ENCODE data around the gene HTD2.

DNA sequence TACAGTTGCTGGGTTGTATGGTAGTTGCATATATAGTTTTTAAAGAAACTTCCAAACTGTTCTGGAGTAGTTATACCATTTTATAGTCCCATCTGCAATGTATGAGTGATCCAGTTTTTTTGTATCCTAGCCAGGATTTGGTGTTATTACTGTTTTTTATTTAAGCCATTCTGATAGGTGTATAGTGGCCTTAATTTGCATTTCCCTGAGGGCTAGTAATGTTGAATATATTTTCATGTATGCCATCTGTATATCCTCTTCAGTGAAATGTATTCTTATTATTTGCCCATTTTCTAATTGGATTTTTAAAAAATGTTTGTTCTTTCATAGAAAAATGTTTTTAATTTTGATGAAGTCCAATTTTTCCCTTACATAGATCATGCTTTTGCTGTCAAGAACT lies 55.5 kb downstream of the HTD2 start:
- TF ChIP-seq YY1 (IDR thresholded peaks at IDR 0.05; ENCODE audit: insufficient read depth, insufficient read length) (no peak), ZNF274 (IDR thresholded peaks at IDR 0.05; ENCODE audit: low read depth, low read length) (no peak)

Measured in NT2/D1 (cell line).